PC-9 (cell line): ENCODE results near the gene GALNT14. TPM values are rescaled to one million over a fixed set of nuclear protein-coding genes. Genes with fewer than 3 reads are reported as not detected.
A peak's percentile ranks its signal among the peaks of the same experiment; 100 is the strongest.

Experiments
- BruUV-seq: library from RNA; stranded (reverse); fragments of 400-500 nt; replicated peaks from 2 replicates; lab custom pipeline; 2021; lab: Mats Ljungman, UMichigan
- CTCF ChIA-PET: fragments of 300-600 bp; sonication (Branson Sonifier 250); formaldehyde crosslinking; loops from one replicate; lab custom pipeline; 2022; ENCODE audit warnings: antibody characterized with exemption; lab: Charles Lee
- POLR2A ChIA-PET: fragments of 300-600 bp; sonication (Branson Sonifier 250); formaldehyde crosslinking; loops from one replicate; lab custom pipeline; 2022; ENCODE audit warnings: antibody characterized with exemption; ENCODE audit not compliant: unreplicated experiment; lab: Charles Lee
- DNase-seq, 2 experiments: peaks; one replicate each; pipeline versions ENCODE4 v3.0.0 to v3.0.0-alpha.2; 2015 to 2022; ENCODE audit warnings: mixed read lengths in 1 of 2
- H2AFZ ChIP-seq: fragments of 200-600 bp; sonication (generic); 2 replicates; pipeline ENCODE4 v1.8.1; 2017; ENCODE audit warnings: antibody characterized with exemption
- H3F3A ChIP-seq: fragments of 200-600 bp; sonication (generic); 2 replicates; pipeline ENCODE4 v1.8.1; 2017; ENCODE audit warnings: antibody characterized with exemption, mild to moderate bottlenecking, low read depth; ENCODE audit not compliant: insufficient read depth
- H3K27ac ChIP-seq: fragments of 200-600 bp; sonication (generic); 2 replicates; pipeline ENCODE4 v1.6.1; 2016; ENCODE audit warnings: mixed run types
- H3K27me3 ChIP-seq: fragments of 200-600 bp; sonication (generic); 2 replicates; pipeline ENCODE4 v1.6.1; 2016; ENCODE audit warnings: low read depth, mixed run types; ENCODE audit not compliant: insufficient read depth
- H3K36me3 ChIP-seq: fragments of 200-600 bp; sonication (generic); 2 replicates; pipeline ENCODE4 v1.6.1; 2016; ENCODE audit warnings: low read depth, mixed run types
- H3K4me1 ChIP-seq: fragments of 200-600 bp; sonication (generic); replicated peaks from 2 replicates; pipeline ENCODE4 v1.6.1; 2016; ENCODE audit warnings: mixed run types; ENCODE audit not compliant: insufficient read depth
- H3K4me2 ChIP-seq: fragments of 200-600 bp; sonication (generic); 2 replicates; pipeline ENCODE4 v1.6.1; 2017; ENCODE audit warnings: mixed run types
- H3K4me3 ChIP-seq: fragments of 200-600 bp; sonication (generic); 2 replicates; pipeline ENCODE4 v1.6.1; 2016; ENCODE audit warnings: mixed run types
- H3K79me2 ChIP-seq: fragments of 200-600 bp; sonication (generic); 2 replicates; pipeline ENCODE4 v1.6.1; 2017; ENCODE audit warnings: low read depth, mixed run types
- H3K9me2 ChIP-seq: fragments of 200-600 bp; sonication (generic); 2 replicates; pipeline ENCODE4 v1.8.1; 2017; ENCODE audit warnings: mild to moderate bottlenecking; ENCODE audit not compliant: insufficient read depth
- H3K9me3 ChIP-seq: fragments of 200-600 bp; sonication (generic); 2 replicates; pipeline ENCODE4 v1.8.1; 2016; ENCODE audit warnings: low read depth; ENCODE audit not compliant: insufficient read depth
- H4K20me1 ChIP-seq: fragments of 200-600 bp; sonication (generic); 2 replicates; pipeline ENCODE4 v1.8.1; 2017; ENCODE audit not compliant: insufficient read depth
- EZH2 ChIP-seq: fragments of 200-600 bp; sonication (generic); IDR thresholded peaks from 2 replicates; pipeline ENCODE4 v1.8.0; 2017; ENCODE audit warnings: antibody characterized with exemption, low read depth
- intact Hi-C: fragments of 100-400 bp; cut with micrococcal nuclease; formaldehyde crosslinking; loops from one replicate; pipeline ENCODE4 v1.10.0; 2022; ENCODE audit not compliant: unreplicated experiment
- total RNA-seq: library from RNA; stranded (reverse); gene quantifications from 2 replicates; pipeline ENCODE4 v1.2.3, GENCODE V29; 2021
- TF ChIP-seq, protein P1 (sequence below): fragments of 200-600 bp; sonication (generic); conservative IDR thresholded peaks from 2 replicates; pipeline ENCODE4 v1.6.1; 2017; ENCODE audit warnings: mixed run types, antibody characterized with exemption, mild to moderate bottlenecking, moderate library complexity

GALNT14 gene
- total RNA-seq, 1 experiment from 2014 or later: 3.1 TPM

DNA sequence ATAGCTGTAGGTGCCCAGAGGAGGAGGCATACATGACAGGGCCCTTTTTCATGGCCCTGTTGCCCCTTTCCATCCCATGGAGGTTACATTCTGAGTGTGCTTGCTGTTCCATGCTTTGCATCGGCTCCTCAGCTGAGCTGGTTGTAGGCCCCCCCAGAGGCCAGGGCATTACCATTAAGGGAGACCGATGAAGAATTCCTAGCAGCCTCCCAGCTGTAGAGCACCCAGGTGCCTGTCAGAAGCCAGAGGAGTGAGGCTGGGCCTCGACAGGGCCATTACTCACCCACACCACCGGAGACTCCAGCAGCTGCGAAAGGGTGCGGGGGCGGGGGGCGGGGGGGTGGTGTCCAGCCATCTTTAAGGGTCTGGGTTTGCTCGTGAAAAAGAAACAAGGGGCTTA lies 72.2 kb downstream of the GALNT14 start:
- Histone ChIP-seq H3K9me3 (no peaks in the 10 kb centered on the region), H2AFZ (no peak overlapping the region), H3F3A (no peaks in the 10 kb centered on the region), H3K9me2 (no peaks in the 10 kb centered on the region), H3K27ac (no peak overlapping the region), H4K20me1 (peaks cover 12% of the 10 kb centered on the region), H3K4me2 (no peak overlapping the region), H3K27me3 (no peaks in the 10 kb centered on the region), H3K36me3 (0 out of 2 replicates have a peak, but pooled peaks cover 3% of the 10 kb centered on the region), H3K4me1 (no peaks in the 10 kb centered on the region), H3K79me2 (peaks cover 26% of the 10 kb centered on the region), H3K4me3 (no peak overlapping the region)
- BruUV-seq: no TSS peak
- ChIA-PET CTCF (interaction anchor here (0.6 kb wide), 1 partner anchor 901 kb away, joined by 5 read pairs; no protein-coding TSS in a partner anchor), POLR2A (no interaction called here)
- intact Hi-C loops: no loop called here
- DNase-seq: no peak
- TF ChIP-seq EZH2: no peak
- TF ChIP-seq, protein P1, sequence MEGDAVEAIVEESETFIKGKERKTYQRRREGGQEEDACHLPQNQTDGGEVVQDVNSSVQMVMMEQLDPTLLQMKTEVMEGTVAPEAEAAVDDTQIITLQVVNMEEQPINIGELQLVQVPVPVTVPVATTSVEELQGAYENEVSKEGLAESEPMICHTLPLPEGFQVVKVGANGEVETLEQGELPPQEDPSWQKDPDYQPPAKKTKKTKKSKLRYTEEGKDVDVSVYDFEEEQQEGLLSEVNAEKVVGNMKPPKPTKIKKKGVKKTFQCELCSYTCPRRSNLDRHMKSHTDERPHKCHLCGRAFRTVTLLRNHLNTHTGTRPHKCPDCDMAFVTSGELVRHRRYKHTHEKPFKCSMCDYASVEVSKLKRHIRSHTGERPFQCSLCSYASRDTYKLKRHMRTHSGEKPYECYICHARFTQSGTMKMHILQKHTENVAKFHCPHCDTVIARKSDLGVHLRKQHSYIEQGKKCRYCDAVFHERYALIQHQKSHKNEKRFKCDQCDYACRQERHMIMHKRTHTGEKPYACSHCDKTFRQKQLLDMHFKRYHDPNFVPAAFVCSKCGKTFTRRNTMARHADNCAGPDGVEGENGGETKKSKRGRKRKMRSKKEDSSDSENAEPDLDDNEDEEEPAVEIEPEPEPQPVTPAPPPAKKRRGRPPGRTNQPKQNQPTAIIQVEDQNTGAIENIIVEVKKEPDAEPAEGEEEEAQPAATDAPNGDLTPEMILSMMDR: no peak

DNA sequence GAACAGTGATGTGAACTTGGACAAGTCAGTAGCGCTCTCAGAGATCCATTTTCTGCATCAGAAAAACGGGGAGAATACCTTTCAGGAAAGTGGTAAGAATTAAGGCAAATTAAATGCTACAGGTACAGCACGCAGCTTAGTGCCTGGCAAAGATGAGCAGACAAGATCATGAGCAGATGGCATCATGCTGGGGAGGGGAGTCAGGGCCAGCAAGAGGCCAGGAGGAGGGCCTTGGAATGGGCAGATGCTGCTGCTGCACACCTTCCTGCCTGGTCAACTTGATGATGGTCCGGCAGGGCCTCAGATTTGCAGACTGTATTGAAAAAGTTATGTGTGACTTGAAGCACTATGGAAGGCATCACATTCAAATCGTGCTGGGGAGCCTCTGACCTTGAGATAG lies 72.9 kb downstream of the GALNT14 start:
- Histone ChIP-seq H3K4me3 (no peak overlapping the region), H3K4me1 (no peaks in the 10 kb centered on the region), H3K27ac (no peak overlapping the region), H3K4me2 (no peak overlapping the region), H3K9me3 (no peaks in the 10 kb centered on the region), H3K79me2 (peaks cover 23% of the 10 kb centered on the region), H3K27me3 (no peaks in the 10 kb centered on the region), H3K36me3 (0 out of 2 replicates have a peak, but pooled peaks cover 3% of the 10 kb centered on the region), H3K9me2 (no peaks in the 10 kb centered on the region), H3F3A (no peaks in the 10 kb centered on the region), H2AFZ (no peak overlapping the region), H4K20me1 (peaks cover 12% of the 10 kb centered on the region)
- TF ChIP-seq EZH2: no peak
- TF ChIP-seq, protein P1: no peak
- ChIA-PET POLR2A (no interaction called here), CTCF (no interaction called here)
- intact Hi-C loops: no loop called here
- no peak for DNase-seq
- BruUV-seq: no TSS peak

DNA sequence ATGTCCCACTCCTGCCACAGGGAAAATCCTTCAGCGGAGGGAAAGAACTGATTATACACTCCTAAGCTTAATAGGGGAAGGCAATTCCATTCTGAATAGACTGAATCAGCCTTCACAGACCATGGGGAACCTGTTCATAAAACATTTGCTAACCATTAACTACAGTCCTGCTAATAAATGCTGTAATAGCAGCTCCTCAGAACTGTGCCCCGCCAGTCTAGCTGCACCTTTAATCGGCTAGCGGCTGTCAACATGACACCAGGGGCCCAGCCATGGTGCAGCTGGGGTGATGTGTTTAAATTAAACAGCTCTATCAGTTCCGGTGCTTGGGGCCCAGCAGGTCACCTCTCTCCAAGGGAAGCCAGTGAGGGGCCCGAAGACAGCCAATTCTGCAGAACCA lies 77.8 kb downstream of the GALNT14 start:
- Histone ChIP-seq H3F3A (no peaks in the 10 kb centered on the region), H3K9me3 (no peaks in the 10 kb centered on the region), H3K36me3 (0 out of 2 replicates have a peak, but pooled peaks cover 3% of the 10 kb centered on the region), H3K4me2 (no peak overlapping the region), H3K4me3 (no peak overlapping the region), H4K20me1 (peaks cover 15% of the 10 kb centered on the region; the same call in 1 of the 2 replicates), H3K27ac (no peak overlapping the region), H2AFZ (no peak overlapping the region), H3K4me1 (no peaks in the 10 kb centered on the region), H3K9me2 (no peaks in the 10 kb centered on the region), H3K79me2 (peaks cover 19% of the 10 kb centered on the region), H3K27me3 (no peaks in the 10 kb centered on the region)
- no TSS peak for BruUV-seq
- intact Hi-C loops: no loop called here
- ChIA-PET POLR2A (no interaction called here), CTCF (no interaction called here)
- TF ChIP-seq EZH2: no peak
- TF ChIP-seq, protein P1: no peak
- peak in 1 of 2 experiments; percentile 28 for DNase-seq
